Measurements from ENCODE around the gene TBPL1.

TBPL1 gene

DNA sequence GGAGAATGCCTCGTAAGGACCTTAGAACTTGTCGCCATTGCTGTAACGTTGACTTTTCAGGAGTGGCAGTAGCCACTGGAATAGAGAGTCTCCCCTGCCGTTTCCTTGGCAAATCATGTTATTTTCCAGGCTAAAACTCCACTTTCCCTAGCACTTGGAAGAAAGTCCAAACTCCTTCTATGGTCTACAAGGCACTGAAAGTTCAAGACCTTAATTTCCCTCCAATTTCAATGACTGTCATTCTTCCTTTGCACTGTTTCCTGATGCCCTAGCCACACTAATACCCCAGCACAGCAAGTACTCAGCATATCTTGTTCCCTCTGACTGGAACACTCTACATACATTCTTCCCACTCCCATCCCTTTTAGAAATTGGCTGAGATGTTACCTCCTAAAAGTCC lies 1.8 kb upstream of the TBPL1 start:
- H3K27me3 ChIP-seq (ENCODE audit: control insufficient read depth, insufficient read depth, low read length) = no peaks in the 10 kb centered on the region
- H3K9me3 ChIP-seq (ENCODE audit: control insufficient read depth, low read length) = no peaks in the 10 kb centered on the region
- H3K4me3 ChIP-seq (ENCODE audit: low read depth, low read length) = peak overlapping the region; percentile 84
- H2AFZ ChIP-seq = peak overlapping the region; percentile 95
- H3K4me2 ChIP-seq (ENCODE audit: low read length) = peak overlapping the region; percentile 81
- H3K9ac ChIP-seq = no peak overlapping the region
- H3K79me2 ChIP-seq = peaks cover 7% of the 10 kb centered on the region
- H3K36me3 ChIP-seq (ENCODE audit: control insufficient read depth, insufficient read depth, low read length) = no peaks in the 10 kb centered on the region
- peak overlapping the region; percentile 87 for H3K27ac ChIP-seq
- no peaks in the 10 kb centered on the region for H3K4me1 ChIP-seq
- TF ChIP-seq, protein P1, sequence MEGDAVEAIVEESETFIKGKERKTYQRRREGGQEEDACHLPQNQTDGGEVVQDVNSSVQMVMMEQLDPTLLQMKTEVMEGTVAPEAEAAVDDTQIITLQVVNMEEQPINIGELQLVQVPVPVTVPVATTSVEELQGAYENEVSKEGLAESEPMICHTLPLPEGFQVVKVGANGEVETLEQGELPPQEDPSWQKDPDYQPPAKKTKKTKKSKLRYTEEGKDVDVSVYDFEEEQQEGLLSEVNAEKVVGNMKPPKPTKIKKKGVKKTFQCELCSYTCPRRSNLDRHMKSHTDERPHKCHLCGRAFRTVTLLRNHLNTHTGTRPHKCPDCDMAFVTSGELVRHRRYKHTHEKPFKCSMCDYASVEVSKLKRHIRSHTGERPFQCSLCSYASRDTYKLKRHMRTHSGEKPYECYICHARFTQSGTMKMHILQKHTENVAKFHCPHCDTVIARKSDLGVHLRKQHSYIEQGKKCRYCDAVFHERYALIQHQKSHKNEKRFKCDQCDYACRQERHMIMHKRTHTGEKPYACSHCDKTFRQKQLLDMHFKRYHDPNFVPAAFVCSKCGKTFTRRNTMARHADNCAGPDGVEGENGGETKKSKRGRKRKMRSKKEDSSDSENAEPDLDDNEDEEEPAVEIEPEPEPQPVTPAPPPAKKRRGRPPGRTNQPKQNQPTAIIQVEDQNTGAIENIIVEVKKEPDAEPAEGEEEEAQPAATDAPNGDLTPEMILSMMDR (IDR thresholded peaks at IDR 0.05) = no peak

DNA sequence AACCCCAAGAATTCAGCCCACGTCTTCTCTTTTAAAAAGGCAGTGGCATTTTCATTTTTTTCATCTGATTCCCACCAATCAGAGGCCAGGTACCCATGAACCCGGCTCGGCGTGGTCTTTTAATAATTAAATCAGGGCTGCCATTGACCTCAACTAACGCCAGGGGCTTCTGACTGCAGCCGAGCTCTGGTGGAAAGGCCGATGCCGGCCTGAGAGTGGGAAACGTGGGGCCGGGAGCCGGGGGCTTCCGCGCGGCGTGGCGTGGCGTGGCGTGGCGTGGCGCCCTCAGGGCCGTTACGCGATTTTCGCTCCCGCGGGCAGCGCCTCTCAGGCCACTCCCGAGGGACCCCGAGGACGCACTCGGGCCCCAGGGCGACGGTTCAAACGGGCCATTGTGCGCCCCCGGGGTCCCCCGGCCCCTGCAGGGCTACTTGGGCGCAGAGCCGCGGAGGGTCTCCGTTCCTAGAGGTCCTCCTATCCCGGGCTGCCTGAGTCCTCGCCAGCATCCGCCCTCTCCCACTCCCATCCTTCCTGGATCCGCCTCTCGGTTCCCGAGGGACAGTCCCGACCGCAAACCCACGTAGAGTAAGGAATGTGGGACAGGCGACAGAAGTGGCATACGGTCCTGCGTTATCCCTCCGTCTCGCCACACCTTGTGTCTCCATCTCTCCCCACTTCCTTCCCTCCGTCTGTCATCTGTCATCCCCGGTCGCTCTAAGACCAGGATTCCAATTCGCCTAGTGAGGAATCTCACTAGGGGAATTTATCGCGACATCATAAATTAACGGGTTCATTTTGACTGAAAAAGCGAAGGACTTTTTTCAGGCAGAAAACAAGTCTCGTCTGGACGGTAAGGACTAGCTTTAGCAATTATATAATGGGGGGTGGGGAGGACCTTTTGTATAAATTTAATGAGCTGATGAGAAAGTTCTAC lies 876 bp upstream of the TBPL1 start:
- peak overlapping the region; percentile 87 for H3K27ac ChIP-seq
- no peaks in the 10 kb centered on the region for H3K9me3 ChIP-seq (ENCODE audit: control insufficient read depth, low read length)
- peak overlapping the region; percentile 84 for H3K4me3 ChIP-seq (ENCODE audit: low read depth, low read length)
- no peaks in the 10 kb centered on the region for H3K27me3 ChIP-seq (ENCODE audit: control insufficient read depth, insufficient read depth, low read length)
- no peaks in the 10 kb centered on the region for H3K36me3 ChIP-seq (ENCODE audit: control insufficient read depth, insufficient read depth, low read length)
- peak overlapping the region; percentile 95 for H2AFZ ChIP-seq
- peak overlapping the region; percentile 81 for H3K4me2 ChIP-seq (ENCODE audit: low read length)
- TF ChIP-seq, protein P1 (IDR thresholded peaks at IDR 0.05) = peak; percentile 55
- H3K79me2 ChIP-seq = peaks cover 7% of the 10 kb centered on the region
- H3K9ac ChIP-seq = peak overlapping the region; percentile 53
- H3K4me1 ChIP-seq = no peaks in the 10 kb centered on the region

DNA sequence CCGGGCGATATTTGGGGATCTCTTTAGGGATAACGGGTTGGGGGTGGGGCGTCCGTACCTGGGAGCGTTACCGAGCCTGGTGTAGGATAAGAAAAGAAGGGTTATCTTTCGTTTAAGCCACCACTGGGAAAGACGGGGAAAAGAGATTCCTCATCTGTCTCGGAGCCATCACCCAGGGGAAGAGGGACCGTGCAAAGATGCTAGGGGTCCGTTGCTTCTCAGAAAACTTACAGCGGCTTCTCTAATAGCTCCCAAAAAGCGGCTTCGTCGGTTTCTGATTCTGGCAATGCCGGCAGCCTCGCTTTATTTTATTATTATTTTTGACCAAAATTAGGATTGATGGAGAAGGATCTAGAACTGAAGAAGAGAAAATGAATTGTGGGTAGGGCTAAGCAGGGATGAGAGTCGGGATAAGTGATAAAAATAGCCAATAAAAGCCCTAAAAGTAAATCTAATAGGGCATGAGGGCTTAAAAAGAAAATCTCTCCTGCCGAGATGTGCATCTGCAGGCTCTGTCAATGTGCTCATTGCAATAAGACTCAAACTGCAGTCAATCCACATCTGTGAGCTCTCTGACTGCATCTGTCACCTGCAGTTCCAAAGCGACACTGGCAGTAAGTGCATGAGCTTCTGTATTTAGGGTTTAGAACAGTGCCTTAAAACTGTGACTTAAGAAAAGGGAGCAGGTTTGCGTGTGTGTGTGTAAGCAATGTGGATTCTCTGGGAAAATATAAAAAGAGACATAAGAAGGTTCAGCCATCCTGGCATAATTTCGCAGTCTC lies 801 bp downstream of the TBPL1 start:
- Histone ChIP-seq H2AFZ (peak overlapping the region; percentile 95), H3K36me3 (ENCODE audit: control insufficient read depth, insufficient read depth, low read length) (no peaks in the 10 kb centered on the region), H3K27me3 (ENCODE audit: control insufficient read depth, insufficient read depth, low read length) (no peaks in the 10 kb centered on the region), H3K9ac (peak overlapping the region; percentile 58), H3K9me3 (ENCODE audit: control insufficient read depth, low read length) (no peaks in the 10 kb centered on the region), H3K27ac (peak overlapping the region; percentile 87), H3K4me3 (ENCODE audit: low read depth, low read length) (peak overlapping the region; percentile 84), H3K4me2 (ENCODE audit: low read length) (peak overlapping the region; percentile 81), H3K4me1 (no peaks in the 10 kb centered on the region), H3K79me2 (peaks cover 7% of the 10 kb centered on the region)
- TF ChIP-seq, protein P1 (IDR thresholded peaks at IDR 0.05) = no peak

DNA sequence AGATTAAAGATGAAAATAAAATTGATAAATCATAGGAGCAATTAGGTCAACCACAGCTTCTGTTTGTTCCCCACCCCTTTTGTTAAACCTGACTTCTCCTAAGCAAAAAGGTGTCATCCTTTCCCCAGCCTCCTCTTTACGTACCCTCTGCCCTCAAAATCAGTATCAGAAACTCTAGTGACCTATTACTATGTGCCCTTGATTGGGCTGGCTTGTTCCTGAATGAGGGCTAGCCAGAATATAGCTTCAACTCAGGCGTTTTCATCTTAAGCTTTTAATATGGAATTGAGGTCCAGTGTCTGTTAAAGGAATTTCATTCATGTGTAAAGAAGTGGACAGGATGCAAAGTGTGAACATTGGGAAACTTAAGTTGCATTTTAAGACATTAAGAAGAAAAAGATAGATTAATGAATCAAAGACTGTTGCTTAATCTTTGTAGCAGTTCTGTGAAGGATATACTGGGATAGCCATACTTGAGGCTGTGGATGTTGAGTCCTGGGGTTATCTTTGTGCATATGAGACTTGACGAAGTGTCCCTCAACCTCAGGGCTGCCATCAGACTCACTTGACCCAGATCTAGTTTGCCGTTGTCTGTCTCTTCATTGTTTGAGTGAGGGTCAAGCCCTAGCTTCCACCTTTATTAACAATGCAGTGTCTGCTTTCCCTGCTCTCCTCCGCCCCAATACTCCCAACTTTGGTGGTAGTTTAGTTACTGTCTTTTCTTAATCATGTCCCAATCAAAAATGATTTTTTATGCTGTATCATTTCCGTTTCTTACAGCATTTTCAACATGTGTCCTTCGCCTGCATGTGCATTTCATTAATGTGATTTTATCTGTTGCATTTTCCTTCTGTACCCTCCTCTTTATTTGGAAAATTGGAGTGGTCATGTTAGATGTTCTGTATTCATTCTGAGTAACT lies 1.9 kb downstream of the TBPL1 start:
- no peak overlapping the region for H3K9ac ChIP-seq
- H2AFZ ChIP-seq = no peak overlapping the region
- no peak overlapping the region for H3K4me3 ChIP-seq (ENCODE audit: low read depth, low read length)
- peaks cover 13% of the 10 kb centered on the region for H3K79me2 ChIP-seq
- H3K4me1 ChIP-seq = no peaks in the 10 kb centered on the region
- no peaks in the 10 kb centered on the region for H3K9me3 ChIP-seq (ENCODE audit: control insufficient read depth, low read length)
- TF ChIP-seq, protein P1 (IDR thresholded peaks at IDR 0.05) = no peak
- no peak overlapping the region for H3K27ac ChIP-seq
- H3K27me3 ChIP-seq (ENCODE audit: control insufficient read depth, insufficient read depth, low read length) = no peaks in the 10 kb centered on the region
- no peaks in the 10 kb centered on the region for H3K36me3 ChIP-seq (ENCODE audit: control insufficient read depth, insufficient read depth, low read length)
- H3K4me2 ChIP-seq (ENCODE audit: low read length) = no peak overlapping the region
